Heart left ventricle (tissue), 16 donors: Measurements from ENCODE around the gene SRPK2. TPM values are rescaled to one million over a fixed set of nuclear protein-coding genes. Genes with fewer than 3 reads are reported as not detected.

ENCODE experiments used
- ATAC-seq, 4 donors: fragments of 200-7000 bp; cut with Tn5 transposase; one replicate each; pipeline ENCODE4 v1.9.1; 2020 to 2022; ENCODE audit warnings: moderate library complexity in 4 of 4, mild to moderate bottlenecking in 3 of 4, moderate number of reproducible peaks in 1 of 4
- DNase-seq, 5 donors: peaks; one replicate each; pipeline ENCODE4 v3.0.0-alpha.2; 2020
- H3K27ac ChIP-seq, 12 donors: fragments of 200-600 bp; sonication (generic) in 4 of 12; one replicate each; pipeline versions ENCODE4 v1.5.0 to v1.8.0; 2016 to 2022; ENCODE audit warnings: mild to moderate bottlenecking in 2 of 12
- H3K27me3 ChIP-seq, 9 donors: fragments of 200-600 bp; sonication (generic) in 2 of 9; one replicate each; pipeline versions ENCODE4 v1.5.1 to v1.8.0; 2016 to 2022; ENCODE audit warnings: mild to moderate bottlenecking in 3 of 9
- H3K36me3 ChIP-seq, 9 donors: fragments of 200-600 bp; sonication (generic) in 2 of 9; one replicate each; pipeline versions ENCODE4 v1.5.0 to v1.8.0; 2018 to 2022; ENCODE audit warnings: mild to moderate bottlenecking in 2 of 9
- H3K4me1 ChIP-seq, 12 donors: fragments of 200-600 bp; sonication (generic) in 4 of 12; one replicate each; pipeline versions ENCODE4 v1.5.0 to v1.8.0; 2016 to 2022; ENCODE audit warnings: mild to moderate bottlenecking in 3 of 12
- H3K4me3 ChIP-seq, 12 donors: fragments of 200-600 bp; sonication (generic) in 4 of 12; one replicate each; pipeline versions ENCODE4 v1.5.0 to v1.8.0; 2017 to 2022; ENCODE audit warnings: mild to moderate bottlenecking in 9 of 12, moderate library complexity in 4 of 12
- H3K9me3 ChIP-seq, 12 donors: fragments of 200-600 bp; sonication (generic) in 4 of 12; one replicate each; pipeline versions ENCODE4 v1.5.0 to v1.8.0; 2016 to 2022; ENCODE audit warnings: mild to moderate bottlenecking in 1 of 12
- CTCF ChIP-seq, 12 donors: fragments of 200-600 bp; sonication (generic) in 4 of 12; IDR thresholded peaks; one replicate each; pipeline versions ENCODE4 v1.5.0 to v1.8.0; 2018 to 2022; ENCODE audit warnings: antibody characterized with exemption in 12 of 12, mild to moderate bottlenecking in 5 of 12
- POLR2A ChIP-seq, 2 donors: fragments of 450-650 bp; IDR thresholded peaks; one replicate each; pipeline ENCODE4 v1.6.1; 2017; ENCODE audit warnings: antibody characterized with exemption in 2 of 2, mild to moderate bottlenecking in 2 of 2, moderate library complexity in 2 of 2
- WGBS, 4 donors: extraction: QIAGEN DNeasy Blood & Tissue Kit in 2 of 4; methylation state at CpG; one replicate each; pipeline versions ENCODE4 v1.1.5 to v1.1.7; 2013 to 2018; 5-methylcytosine and 5-hydroxymethylcytosine counted together
- intact Hi-C, 10 donors: fragments of 100-400 bp; cut with DNase I; formaldehyde crosslinking; loops; one replicate each; pipeline versions ENCODE4 v1.11.1 to v1.14.2; 2022
- polyA plus RNA-seq, 2 donors: library from polyadenylated mRNA; stranded (reverse); fragments of 200-250 nt; gene quantifications; one replicate each; pipeline ENCODE4 v1.2.3, GENCODE V29; 2013
- total RNA-seq, 9 donors: library from RNA; depleted of rRNA in 2 of 9; stranded (reverse); fragments of >200 nt in 2 of 9; fragmentation: NEBNext Ultra II Directional in 3 of 9; extraction: Animal tissue kit (Norgen Biotek cat#: 25700) in 3 of 9; gene quantifications; one replicate each; pipeline versions ENCODE4 v1.1.0 to v1.2.4, GENCODE V29; 2016 to 2023
- donor health status: ischemic (EF 13 %, LVEDD 7.1; RV severe dilation, severe dysfunction).
- donor health status: healthy with polysubstance abuse.
- donor health status: DM: no; HTN: yes; CAD: no.
- donor health status: DM: no; HTN: no; CAD: no.
- donor health status: ischemic (EF 25% LVEDD 6.9; RV normal size, moderate dysfunction).
- donor health status: ischemic (EF 25% LVEDD 5.7; RV mildly dilated, moderate dysfunction).
- donor health status: healthy.
- donor health status: DM: yes; HTN: yes; CAD: no.
- donor health status: ischemic (EF 35%, LVEDD 5.7; RV mildly dilated, moderate dysfunction).
- donor health status: nonischemic (EF 11% LVEDD 7.7; RV severe dilation, severe dysfunction).
- donor health status: DM: yes; HTN: yes; CAD: no.
- donor health status: PGD.
- donor health status: ischemic (EF 29% LVEDD 5.4; RV normal size, mild dysfunction).
- donor health status: nonischemic (EF 23%, LVEDD 6.1; RV moderate dilation, normal function).

The SRPK2 gene
- total and polyA plus RNA-seq, 11 donors = 8.6 to 42.4 (median 33.5) TPM

DNA sequence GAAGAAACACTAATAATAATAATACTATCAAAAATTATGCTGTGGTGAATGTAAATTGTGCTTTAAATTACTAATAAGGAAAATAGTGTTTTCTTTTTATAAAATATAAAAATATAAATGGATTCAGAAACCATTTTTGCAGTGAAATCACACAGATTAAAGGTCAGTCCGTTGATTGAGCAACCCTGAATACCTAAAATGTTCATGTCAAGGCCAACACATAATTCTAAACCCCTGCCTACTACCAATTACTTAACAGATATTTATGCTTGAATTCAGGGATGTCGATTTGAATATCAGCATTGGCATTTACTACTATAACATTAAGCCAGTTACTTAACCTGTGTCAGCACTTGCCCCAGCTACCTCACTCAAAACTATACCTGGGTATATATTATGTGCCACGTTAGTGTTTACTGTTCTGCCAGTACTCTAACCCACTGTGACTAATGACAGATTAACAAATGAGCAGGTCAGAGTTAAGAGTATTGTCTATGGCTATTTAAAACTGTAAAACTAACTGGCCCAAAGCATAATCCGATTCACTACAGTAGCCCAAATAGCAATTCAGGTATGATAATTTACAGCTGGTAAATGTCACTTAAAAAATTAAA is 209.7 kb downstream of the SRPK2 start:
- WGBS, 4 donors = 90 to 92% (median 91%) methylated on average over 4 of the region's 4 CpGs
- TF ChIP-seq POLR2A (IDR thresholded peaks at IDR 0.05) (no peak), CTCF (IDR thresholded peaks at IDR 0.05) (no peak)
- no peak overlapping the region for H3K27ac ChIP-seq
- no peaks in the 10 kb centered on the region for H3K27me3 ChIP-seq
- ATAC-seq (no peak), DNase-seq (no peak)
- H3K4me1 ChIP-seq = peaks cover 0 to 16% (median 6%) of the 10 kb centered on the region in 12 donors
- peaks cover 0 to 9% (median 2%) of the 10 kb centered on the region in 12 donors for H3K9me3 ChIP-seq
- intact Hi-C loops = loop anchor here in 1 of 10 donors (10.0 kb wide), 1 partner anchor 86 kb away; no protein-coding TSS in a partner anchor
- no peaks in the 10 kb centered on the region for H3K36me3 ChIP-seq
- H3K4me3 ChIP-seq = no peak overlapping the region

DNA sequence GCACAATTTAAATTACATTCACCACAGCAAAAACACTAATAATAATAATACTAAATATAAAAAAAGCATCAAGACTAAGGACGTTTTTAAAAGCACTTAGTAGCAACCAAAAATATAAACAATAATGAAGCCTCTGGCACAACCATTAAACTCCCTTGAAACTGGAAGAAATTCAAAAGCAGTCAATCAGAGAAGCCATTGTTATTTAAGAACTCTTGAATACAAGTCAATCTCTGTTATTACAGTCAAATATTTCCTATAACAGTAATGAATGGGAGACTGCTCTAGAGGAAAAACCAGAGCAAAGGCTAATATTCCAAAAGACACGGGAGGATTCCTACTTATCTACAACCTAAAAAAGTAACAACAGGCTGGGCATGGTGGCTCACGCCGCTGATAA is 210.5 kb downstream of the SRPK2 start:
- TF ChIP-seq CTCF (IDR thresholded peaks at IDR 0.05) (no peak), POLR2A (IDR thresholded peaks at IDR 0.05) (no peak)
- peaks cover 0 to 25% (median 6%) of the 10 kb centered on the region in 12 donors for H3K4me1 ChIP-seq
- 39 to 47% (median 45%) methylated on average over 4 of the region's 4 CpGs for WGBS, 4 donors
- intact Hi-C loops = loop anchor here in 1 of 10 donors (10.0 kb wide), 1 partner anchor 87 kb away; no protein-coding TSS in a partner anchor
- H3K27me3 ChIP-seq = no peaks in the 10 kb centered on the region
- no peak for DNase-seq
- H3K36me3 ChIP-seq = no peaks in the 10 kb centered on the region
- H3K4me3 ChIP-seq = no peak overlapping the region
- H3K27ac ChIP-seq = no peak overlapping the region
- H3K9me3 ChIP-seq = peaks cover 0 to 9% (median 2%) of the 10 kb centered on the region in 12 donors
- ATAC-seq = no peak

- ATAC-seq (no peak), DNase-seq (no peak)
- TF ChIP-seq POLR2A (IDR thresholded peaks at IDR 0.05) (no peak), CTCF (IDR thresholded peaks at IDR 0.05) (no peak)
- Histone ChIP-seq H3K4me1 (peaks cover 0 to 26% (median 6%) of the 10 kb centered on the region in 12 donors), H3K9me3 (peaks cover 0 to 9% (median 2%) of the 10 kb centered on the region in 12 donors), H3K27ac (no peak overlapping the region), H3K36me3 (no peaks in the 10 kb centered on the region), H3K27me3 (no peaks in the 10 kb centered on the region), H3K4me3 (no peak overlapping the region)
- intact Hi-C loops = loop anchor here in 1 of 10 donors (10.0 kb wide), 1 partner anchor 88 kb away; no protein-coding TSS in a partner anchor
- 93 to 97% (median 95%) methylated on average over 3 of the region's 3 CpGs for WGBS, 4 donors
Measured at GRCh38 chr7:105177026-105177425, 211.7 kb downstream of the SRPK2 start.

- no peak for DNase-seq
- intact Hi-C loops = loop anchor here in 1 of 10 donors (10.0 kb wide), 1 partner anchor 91 kb away; no protein-coding TSS in a partner anchor
- no peaks in the 10 kb centered on the region for H3K9me3 ChIP-seq
- TF ChIP-seq CTCF (IDR thresholded peaks at IDR 0.05) (no peak), POLR2A (IDR thresholded peaks at IDR 0.05) (no peak)
- H3K27me3 ChIP-seq = no peaks in the 10 kb centered on the region
- no peak overlapping the region for H3K4me3 ChIP-seq
- H3K4me1 ChIP-seq = peaks cover 0 to 26% (median 6%) of the 10 kb centered on the region in 12 donors
- H3K27ac ChIP-seq = no peak overlapping the region
- no peak for ATAC-seq
- 80 to 96% (median 89%) methylated on average over 1 of the region's 1 CpG for WGBS, 4 donors
- H3K36me3 ChIP-seq = peaks cover 0 to 5% (median under 1%) of the 10 kb centered on the region in 9 donors
Measured at GRCh38 chr7:105173586-105173985, 215.1 kb downstream of the SRPK2 start.
